ENCODE results near the gene RAB3GAP2.
"Not testable (repeated sequence)": the region's sequence is repeated elsewhere in the genome, so short reads cannot be mapped to it uniquely, and the experiment has no call there.

Gene RAB3GAP2

DNA sequence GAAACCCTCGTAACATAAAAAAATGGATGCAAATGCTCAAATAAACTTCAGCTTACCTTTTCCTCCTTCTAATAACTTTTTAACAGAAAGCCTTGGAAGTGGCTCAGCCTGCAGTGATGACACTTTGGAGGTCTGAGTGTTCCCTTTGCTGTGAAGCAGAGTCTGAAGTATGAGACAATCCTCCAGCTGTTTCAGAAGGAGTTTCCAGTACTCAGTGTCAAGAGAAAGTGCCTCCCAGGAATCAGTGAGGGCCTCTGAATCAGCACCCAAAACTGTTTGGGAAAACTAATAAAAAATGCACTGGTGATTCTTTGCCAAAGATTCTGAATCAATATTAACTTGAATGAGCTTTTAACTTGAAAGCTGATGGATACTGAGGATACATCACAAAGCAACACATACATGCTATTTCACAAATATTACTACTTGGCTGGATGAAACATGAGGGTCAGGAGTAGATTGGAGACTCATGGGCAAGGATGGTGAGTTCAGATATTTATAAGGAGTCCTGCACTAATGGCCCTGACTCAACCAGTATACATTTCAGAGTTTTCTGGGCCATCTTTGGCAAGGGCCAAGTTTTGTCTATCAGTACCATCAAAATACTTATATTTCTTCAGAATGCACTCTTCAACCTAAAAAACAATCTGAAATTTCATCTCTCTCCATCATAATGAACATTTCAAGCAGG is 101.3 kb downstream of the RAB3GAP2 start:
- in situ Hi-C loops (cut with HindIII; ENCODE audit: low sequenced_read_pairs), result no loop called here
- H3K4me3 ChIP-seq (ENCODE audit: low read depth, low read length), result no peak overlapping the region
- DNase-seq (ENCODE audit: low read depth, low spot score), result no peak
- TF ChIP-seq, protein P1, sequence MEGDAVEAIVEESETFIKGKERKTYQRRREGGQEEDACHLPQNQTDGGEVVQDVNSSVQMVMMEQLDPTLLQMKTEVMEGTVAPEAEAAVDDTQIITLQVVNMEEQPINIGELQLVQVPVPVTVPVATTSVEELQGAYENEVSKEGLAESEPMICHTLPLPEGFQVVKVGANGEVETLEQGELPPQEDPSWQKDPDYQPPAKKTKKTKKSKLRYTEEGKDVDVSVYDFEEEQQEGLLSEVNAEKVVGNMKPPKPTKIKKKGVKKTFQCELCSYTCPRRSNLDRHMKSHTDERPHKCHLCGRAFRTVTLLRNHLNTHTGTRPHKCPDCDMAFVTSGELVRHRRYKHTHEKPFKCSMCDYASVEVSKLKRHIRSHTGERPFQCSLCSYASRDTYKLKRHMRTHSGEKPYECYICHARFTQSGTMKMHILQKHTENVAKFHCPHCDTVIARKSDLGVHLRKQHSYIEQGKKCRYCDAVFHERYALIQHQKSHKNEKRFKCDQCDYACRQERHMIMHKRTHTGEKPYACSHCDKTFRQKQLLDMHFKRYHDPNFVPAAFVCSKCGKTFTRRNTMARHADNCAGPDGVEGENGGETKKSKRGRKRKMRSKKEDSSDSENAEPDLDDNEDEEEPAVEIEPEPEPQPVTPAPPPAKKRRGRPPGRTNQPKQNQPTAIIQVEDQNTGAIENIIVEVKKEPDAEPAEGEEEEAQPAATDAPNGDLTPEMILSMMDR (IDR thresholded peaks at IDR 0.05; ENCODE audit: low read depth, low read length), result no peak

DNA sequence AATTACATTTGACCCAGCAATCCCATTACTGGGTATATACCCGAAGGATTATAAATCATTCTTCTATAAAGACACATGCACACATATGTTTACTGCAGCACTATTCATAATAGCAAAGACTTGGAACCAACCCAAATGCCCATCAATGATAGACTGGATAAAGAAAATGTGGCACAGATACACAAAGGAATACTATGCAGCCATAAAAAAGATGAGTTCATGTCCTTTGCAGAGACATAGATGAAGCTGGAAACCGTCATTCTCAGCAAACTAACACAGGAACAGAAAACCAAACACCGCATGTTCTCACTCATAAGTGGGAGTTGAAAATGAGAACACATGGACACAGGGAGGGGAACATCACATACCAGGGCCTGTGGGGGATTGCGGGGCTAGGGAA is 102.4 kb downstream of the RAB3GAP2 start:
- in situ Hi-C loops (cut with HindIII; ENCODE audit: low sequenced_read_pairs); DNase-seq (ENCODE audit: low read depth, low spot score); H3K4me3 ChIP-seq (ENCODE audit: low read depth, low read length): not testable (repeated sequence)

DNA sequence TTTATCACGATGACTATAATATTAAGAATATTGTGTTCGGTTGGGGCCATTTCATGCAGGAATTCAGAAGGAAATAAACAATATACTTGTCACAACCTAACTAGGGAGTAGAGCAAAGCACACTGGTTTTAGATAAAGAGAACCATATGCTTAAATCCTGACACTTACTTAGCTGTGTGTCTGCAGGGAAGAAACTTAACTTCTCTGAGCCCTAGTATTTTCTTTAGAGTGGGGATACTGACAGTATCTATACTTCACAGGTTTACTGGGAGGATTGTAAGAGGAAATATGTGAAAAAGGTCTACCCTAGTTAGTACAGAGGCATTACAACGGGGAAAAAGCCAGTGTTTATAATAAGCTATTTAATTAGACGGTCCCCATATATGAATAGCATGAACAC is 105.4 kb downstream of the RAB3GAP2 start:
- H3K4me3 ChIP-seq (ENCODE audit: low read depth, low read length), result no peak overlapping the region
- TF ChIP-seq, protein P1 (IDR thresholded peaks at IDR 0.05; ENCODE audit: low read depth, low read length), result no peak
- in situ Hi-C loops (cut with HindIII; ENCODE audit: low sequenced_read_pairs), result no loop called here
- no peak for DNase-seq (ENCODE audit: low read depth, low spot score)

DNA sequence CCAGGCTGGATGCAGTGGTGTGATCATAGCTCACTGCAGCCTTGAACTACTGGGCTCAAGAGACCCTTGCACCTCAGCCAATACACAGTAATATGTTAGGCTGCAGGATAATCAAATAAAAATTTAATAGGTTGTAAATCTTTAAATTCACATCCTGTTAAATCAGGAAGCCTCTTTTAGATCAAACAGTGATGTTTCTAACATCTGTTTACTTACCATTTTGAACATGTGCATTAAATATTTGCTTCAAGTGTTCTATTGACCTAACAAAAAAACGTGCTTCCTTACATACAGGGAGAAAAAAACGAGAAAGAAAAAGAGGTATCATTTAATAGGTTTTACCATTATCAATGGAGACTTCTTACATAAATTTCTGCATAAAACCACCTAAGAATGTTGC is 107.7 kb downstream of the RAB3GAP2 start:
- no peak for DNase-seq (ENCODE audit: low read depth, low spot score)
- TF ChIP-seq, protein P1 (IDR thresholded peaks at IDR 0.05; ENCODE audit: low read depth, low read length), result no peak
- in situ Hi-C loops (cut with HindIII; ENCODE audit: low sequenced_read_pairs), result no loop called here
- H3K4me3 ChIP-seq (ENCODE audit: low read depth, low read length), result no peak overlapping the region

DNA sequence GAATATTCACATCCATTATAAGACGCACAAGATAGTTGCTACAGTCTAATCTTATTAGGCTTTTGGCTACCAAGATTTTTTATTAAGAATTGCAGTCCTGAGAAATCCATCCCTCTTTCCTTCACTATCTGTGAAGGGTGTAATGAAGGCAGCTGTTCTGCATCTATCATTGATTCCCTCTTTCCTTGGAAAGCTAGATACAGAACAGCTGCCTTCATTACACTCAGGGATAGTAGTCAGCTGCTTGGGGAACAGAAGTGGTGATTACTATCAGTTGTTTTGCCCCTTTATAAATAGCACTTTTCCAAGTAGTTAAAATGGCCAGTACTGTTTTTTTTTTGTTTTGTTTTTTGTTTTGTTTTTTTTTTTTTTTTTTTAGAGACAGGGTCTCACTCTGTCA is 108.1 kb downstream of the RAB3GAP2 start:
- H3K4me3 ChIP-seq (ENCODE audit: low read depth, low read length), result no peak overlapping the region
- TF ChIP-seq, protein P1 (IDR thresholded peaks at IDR 0.05; ENCODE audit: low read depth, low read length), result no peak
- in situ Hi-C loops (cut with HindIII; ENCODE audit: low sequenced_read_pairs), result no loop called here
- no peak for DNase-seq (ENCODE audit: low read depth, low spot score)

DNA sequence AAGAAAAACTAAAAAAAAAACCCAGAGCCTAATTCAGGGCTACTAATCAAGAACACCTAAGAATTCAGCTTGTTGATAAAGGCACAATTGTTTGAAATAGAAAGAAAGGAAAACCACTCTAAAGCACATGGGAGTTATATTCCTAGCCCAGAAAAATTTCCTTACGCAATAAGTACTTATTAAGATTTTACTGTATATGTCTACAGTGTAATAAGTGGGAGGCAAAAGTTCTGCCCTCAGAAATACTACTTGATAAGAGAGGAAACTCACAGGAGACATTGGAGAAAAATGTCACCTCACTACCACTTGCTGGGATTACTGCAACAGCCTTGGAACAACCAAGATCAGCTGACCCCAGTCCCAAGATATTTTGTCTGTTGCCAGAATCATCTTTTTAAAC is 112.2 kb downstream of the RAB3GAP2 start:
- in situ Hi-C loops (cut with HindIII; ENCODE audit: low sequenced_read_pairs), result no loop called here
- no peak for DNase-seq (ENCODE audit: low read depth, low spot score)
- H3K4me3 ChIP-seq (ENCODE audit: low read depth, low read length), result no peak overlapping the region
- TF ChIP-seq, protein P1 (IDR thresholded peaks at IDR 0.05; ENCODE audit: low read depth, low read length), result no peak

DNA sequence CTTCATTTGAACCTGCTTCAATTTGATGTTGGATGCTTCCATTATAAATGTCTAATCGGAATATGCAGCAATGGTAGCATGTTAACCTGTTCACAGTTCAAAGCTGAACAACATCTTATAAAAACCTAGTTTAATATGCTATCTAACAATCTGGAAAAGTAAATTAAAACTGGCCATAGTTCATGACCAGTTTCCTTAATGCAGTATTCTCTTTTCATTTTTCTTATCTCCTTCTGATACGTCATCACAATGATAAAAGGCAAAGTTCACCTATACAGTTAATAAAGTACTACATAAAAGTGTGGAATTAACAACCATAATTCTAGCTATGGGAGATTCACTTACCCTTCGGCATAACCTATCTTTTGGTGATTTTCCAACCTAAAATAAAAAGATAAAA is 113.2 kb downstream of the RAB3GAP2 start:
- TF ChIP-seq, protein P1 (IDR thresholded peaks at IDR 0.05; ENCODE audit: low read depth, low read length), result no peak
- no peak overlapping the region for H3K4me3 ChIP-seq (ENCODE audit: low read depth, low read length)
- in situ Hi-C loops (cut with HindIII; ENCODE audit: low sequenced_read_pairs), result no loop called here
- DNase-seq (ENCODE audit: low read depth, low spot score), result no peak

DNA sequence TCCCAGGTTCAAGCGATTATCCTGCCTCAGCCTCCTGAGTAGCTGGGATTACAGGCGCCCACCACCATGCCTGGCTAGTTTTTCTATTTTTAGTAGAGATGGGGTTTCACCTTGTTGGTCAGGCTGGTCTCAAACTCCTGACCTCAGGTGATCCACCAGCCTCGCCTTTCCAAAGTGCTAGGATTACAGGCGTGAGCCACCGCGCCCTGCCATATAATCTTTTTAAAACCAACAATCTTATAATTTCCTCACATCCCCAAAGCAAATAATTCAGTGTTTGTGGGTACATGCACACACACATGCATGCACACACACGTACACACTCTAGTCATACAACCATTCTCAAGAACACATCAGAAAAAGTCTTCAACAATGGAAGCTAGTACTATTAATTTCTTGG is 113.7 kb downstream of the RAB3GAP2 start:
- H3K4me3 ChIP-seq (ENCODE audit: low read depth, low read length); in situ Hi-C loops (cut with HindIII; ENCODE audit: low sequenced_read_pairs); DNase-seq (ENCODE audit: low read depth, low spot score): not testable (repeated sequence)

Measured in astrocyte of the spinal cord (primary cell).